ENCODE data around the gene CFAP74.

Gene CFAP74

DNA sequence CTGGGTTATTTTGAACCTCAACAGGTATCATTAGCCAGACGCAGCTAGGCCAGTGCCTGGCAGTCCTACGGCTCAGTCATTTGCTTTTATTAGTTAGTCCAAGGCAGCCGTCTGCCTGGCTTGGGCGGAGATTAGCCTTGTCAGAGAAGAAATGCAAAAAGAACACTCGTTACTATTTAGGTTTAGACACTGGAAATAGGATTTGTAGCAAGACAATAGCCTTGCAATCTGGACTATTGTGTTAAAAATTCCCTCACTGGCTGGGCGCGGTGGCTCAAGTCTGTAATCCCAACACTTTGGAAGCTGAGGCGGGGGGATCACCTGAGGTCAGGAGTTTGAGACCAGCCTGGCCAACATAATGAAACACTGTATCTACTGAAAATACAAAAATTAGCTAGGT is 35.7 kb upstream of the CFAP74 start:
- TF ChIP-seq, protein P1, sequence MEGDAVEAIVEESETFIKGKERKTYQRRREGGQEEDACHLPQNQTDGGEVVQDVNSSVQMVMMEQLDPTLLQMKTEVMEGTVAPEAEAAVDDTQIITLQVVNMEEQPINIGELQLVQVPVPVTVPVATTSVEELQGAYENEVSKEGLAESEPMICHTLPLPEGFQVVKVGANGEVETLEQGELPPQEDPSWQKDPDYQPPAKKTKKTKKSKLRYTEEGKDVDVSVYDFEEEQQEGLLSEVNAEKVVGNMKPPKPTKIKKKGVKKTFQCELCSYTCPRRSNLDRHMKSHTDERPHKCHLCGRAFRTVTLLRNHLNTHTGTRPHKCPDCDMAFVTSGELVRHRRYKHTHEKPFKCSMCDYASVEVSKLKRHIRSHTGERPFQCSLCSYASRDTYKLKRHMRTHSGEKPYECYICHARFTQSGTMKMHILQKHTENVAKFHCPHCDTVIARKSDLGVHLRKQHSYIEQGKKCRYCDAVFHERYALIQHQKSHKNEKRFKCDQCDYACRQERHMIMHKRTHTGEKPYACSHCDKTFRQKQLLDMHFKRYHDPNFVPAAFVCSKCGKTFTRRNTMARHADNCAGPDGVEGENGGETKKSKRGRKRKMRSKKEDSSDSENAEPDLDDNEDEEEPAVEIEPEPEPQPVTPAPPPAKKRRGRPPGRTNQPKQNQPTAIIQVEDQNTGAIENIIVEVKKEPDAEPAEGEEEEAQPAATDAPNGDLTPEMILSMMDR (conservative IDR thresholded peaks at IDR 0.05; ENCODE audit: low read depth, low read length), result no peak
- no peak for DNase-seq (ENCODE audit: low read depth)
- H3K4me3 ChIP-seq (ENCODE audit: low read length), result no peak overlapping the region

DNA sequence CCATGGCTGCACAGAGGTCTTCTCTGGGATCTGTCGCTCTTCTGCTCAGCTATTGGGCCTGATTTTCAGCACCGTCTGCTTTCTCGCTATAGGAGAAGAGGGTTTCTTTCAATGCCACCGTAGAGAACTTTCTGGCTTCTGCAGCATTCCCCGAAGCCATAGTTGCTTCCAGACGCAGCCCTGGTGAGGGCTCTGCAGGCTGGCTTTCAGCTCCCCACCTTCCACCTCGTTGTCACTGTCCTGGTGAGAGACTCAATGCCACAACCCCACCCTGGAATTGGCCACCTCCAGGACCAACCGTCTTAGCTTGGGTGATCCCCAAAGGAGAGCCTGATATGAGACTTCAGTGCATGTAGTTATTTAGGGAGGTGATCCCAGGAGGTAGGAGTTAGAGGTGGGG is 34.6 kb upstream of the CFAP74 start:
- DNase-seq (ENCODE audit: low read depth), result no peak

DNA sequence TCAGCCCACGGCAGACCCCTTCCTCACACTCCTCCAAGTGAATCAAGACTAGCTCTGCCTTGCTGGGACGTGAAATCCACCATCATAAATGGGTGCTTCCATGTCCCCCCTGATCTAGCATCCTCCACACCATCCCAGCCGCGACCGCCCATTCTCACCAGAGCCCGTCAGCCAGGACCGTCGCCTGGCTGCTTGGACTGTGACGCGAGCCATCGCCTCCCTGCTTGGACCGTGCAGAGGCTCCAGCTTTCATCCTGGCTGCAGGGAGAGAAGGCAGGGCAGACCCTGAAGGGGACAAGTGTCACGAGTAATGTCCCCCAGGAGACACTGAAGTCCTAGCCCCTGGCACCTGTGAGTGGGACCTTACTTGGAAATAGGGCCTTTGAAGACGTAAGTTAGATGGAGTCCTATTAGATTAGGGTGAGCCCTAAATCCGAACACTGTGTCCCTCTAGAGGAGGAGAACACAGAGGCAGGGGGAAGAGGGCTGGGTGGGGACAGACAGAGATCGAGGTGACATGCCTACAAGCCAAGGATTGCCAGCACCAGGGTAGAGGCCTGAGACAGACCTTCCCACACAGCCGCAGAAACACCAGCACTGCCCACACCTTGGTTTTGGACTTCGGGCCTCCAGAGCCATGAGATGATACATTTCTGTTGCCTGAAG is 33.9 kb upstream of the CFAP74 start:
- H3K4me3 ChIP-seq (ENCODE audit: low read length), result no peak overlapping the region
- DNase-seq (ENCODE audit: low read depth), result no peak
- TF ChIP-seq, protein P1 (conservative IDR thresholded peaks at IDR 0.05; ENCODE audit: low read depth, low read length), result no peak

More for the DNA sequence above, 34.6 kb upstream of the CFAP74 start:
- H3K4me3 ChIP-seq (ENCODE audit: low read length), result no peak overlapping the region
- TF ChIP-seq, protein P1 (conservative IDR thresholded peaks at IDR 0.05; ENCODE audit: low read depth, low read length), result no peak

DNA sequence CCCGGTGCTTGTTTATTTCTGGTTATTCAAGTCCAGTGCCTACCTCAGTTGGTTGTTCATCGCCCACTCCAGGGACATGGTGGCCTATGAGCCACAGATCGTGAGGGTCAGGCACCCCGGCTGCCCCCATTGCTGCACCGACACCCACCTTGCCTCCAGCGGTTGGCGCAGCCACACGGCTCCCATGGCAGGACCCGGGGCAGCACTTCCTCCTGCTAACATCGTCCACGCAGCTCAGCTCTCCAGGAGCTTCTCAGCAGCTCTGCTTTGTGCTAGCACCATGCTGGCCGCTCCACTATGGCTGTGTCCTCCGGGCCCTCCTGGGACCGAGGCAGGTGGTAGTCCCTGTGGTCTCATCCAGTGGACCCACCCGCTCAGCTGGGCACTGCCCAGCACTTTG is 32.7 kb upstream of the CFAP74 start:
- TF ChIP-seq, protein P1 (conservative IDR thresholded peaks at IDR 0.05; ENCODE audit: low read depth, low read length), result no peak
- no peak overlapping the region for H3K4me3 ChIP-seq (ENCODE audit: low read length)
- no peak for DNase-seq (ENCODE audit: low read depth)

DNA sequence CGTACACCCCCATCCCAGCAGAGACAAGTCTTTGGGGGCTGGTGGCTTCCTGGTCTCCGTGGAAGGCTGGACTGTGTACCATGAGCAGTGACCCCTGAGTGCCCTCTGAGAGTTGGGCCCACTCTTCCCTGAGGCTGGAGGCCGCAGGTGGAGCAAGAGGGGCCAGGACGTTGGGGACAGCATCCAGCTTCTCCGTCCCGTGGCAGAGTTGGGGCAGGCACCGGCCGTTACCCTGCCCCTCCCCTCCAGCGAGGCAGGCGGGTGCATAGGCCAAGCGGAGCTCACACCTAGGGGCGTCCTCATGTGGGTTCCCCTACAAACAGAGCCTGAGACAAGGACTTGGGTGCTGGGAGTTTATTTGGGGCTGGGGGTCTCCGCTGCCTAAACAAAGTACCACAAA is 29.6 kb upstream of the CFAP74 start:
- TF ChIP-seq, protein P1 (conservative IDR thresholded peaks at IDR 0.05; ENCODE audit: low read depth, low read length), result no peak
- H3K4me3 ChIP-seq (ENCODE audit: low read length), result no peak overlapping the region
- no peak for DNase-seq (ENCODE audit: low read depth)

DNA sequence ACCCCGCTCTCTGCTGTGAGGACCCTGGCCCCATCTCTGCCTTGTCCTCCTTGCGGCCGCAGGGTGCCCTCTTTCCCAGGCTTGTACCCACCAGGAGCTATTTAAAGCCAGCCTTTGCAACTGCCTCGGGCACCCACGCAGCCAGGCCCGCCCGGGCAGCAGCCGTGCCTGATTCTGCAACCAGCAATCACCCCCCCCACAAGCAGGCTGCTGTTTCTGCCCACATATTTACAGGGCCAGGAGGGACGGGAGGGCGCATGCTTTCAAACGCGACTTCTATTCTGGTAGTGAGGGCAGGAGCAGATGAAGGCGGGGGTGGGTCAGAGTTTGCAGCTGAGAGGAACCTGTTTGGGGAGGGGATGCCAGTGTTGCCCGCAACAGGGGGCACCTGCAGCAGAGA is 29.2 kb upstream of the CFAP74 start:
- DNase-seq (ENCODE audit: low read depth), result no peak
- TF ChIP-seq, protein P1 (conservative IDR thresholded peaks at IDR 0.05; ENCODE audit: low read depth, low read length), result no peak
- H3K4me3 ChIP-seq (ENCODE audit: low read length), result no peak overlapping the region

Data from retinal pigment epithelial cell (primary cell).